ENCODE measurements around the gene LCOR.

The LCOR gene

GRCh38 chr10:96828609-96829008, 3.5 kb upstream of the LCOR start:
- H3K27me3 ChIP-seq (ENCODE audit: low read depth, low read length) = no peaks in the 10 kb centered on the region
- H3K27ac ChIP-seq (ENCODE audit: low read length) = no peak overlapping the region
- H3K4me3 ChIP-seq (ENCODE audit: low read depth in 1 of 2, low read length in 2 of 2) = no peak overlapping the region
- no peaks in the 10 kb centered on the region for H3K9me3 ChIP-seq (ENCODE audit: control insufficient read depth in 1 of 2, low read length in 2 of 2)
- no peaks in the 10 kb centered on the region for H3K4me1 ChIP-seq (ENCODE audit: control insufficient read depth in 1 of 2, insufficient read depth in 2 of 2, low read length in 2 of 2)
- H3K36me3 ChIP-seq (ENCODE audit: control insufficient read depth in 1 of 2, insufficient read depth in 2 of 2, low read length in 2 of 2) = no peaks in the 10 kb centered on the region

- H3K9me3 ChIP-seq (ENCODE audit: control insufficient read depth in 1 of 2, low read length in 2 of 2) = no peaks in the 10 kb centered on the region
- H3K4me3 ChIP-seq (ENCODE audit: low read depth in 1 of 2, low read length in 2 of 2) = no peak overlapping the region
- H3K36me3 ChIP-seq (ENCODE audit: control insufficient read depth in 1 of 2, insufficient read depth in 2 of 2, low read length in 2 of 2) = no peaks in the 10 kb centered on the region
- H3K4me1 ChIP-seq (ENCODE audit: control insufficient read depth in 1 of 2, insufficient read depth in 2 of 2, low read length in 2 of 2) = no peaks in the 10 kb centered on the region
- H3K27me3 ChIP-seq (ENCODE audit: low read depth, low read length) = no peaks in the 10 kb centered on the region
- no peak overlapping the region for H3K27ac ChIP-seq (ENCODE audit: low read length)
Measured at GRCh38 chr10:96829029-96829773, 2.9 kb upstream of the LCOR start.

- Histone ChIP-seq H3K4me3 (ENCODE audit: low read depth in 1 of 2, low read length in 2 of 2) (peak overlapping the region in 1 of 2 donors; percentile 77), H3K27me3 (ENCODE audit: low read depth, low read length) (no peaks in the 10 kb centered on the region), H3K4me1 (ENCODE audit: control insufficient read depth in 1 of 2, insufficient read depth in 2 of 2, low read length in 2 of 2) (peaks cover 2 to 8% of the 10 kb centered on the region in 2 donors), H3K9me3 (ENCODE audit: control insufficient read depth in 1 of 2, low read length in 2 of 2) (no peaks in the 10 kb centered on the region), H3K27ac (ENCODE audit: low read length) (peak overlapping the region; percentile 91), H3K36me3 (ENCODE audit: control insufficient read depth in 1 of 2, insufficient read depth in 2 of 2, low read length in 2 of 2) (no peaks in the 10 kb centered on the region)
Measured at GRCh38 chr10:96830511-96831199, 1.4 kb upstream of the LCOR start.

GRCh38 chr10:96831200-96831866, 765 bp upstream of the LCOR start:
- Histone ChIP-seq H3K4me1 (ENCODE audit: control insufficient read depth in 1 of 2, insufficient read depth in 2 of 2, low read length in 2 of 2) (peaks cover 9 to 15% of the 10 kb centered on the region in 2 donors), H3K9me3 (ENCODE audit: control insufficient read depth in 1 of 2, low read length in 2 of 2) (no peaks in the 10 kb centered on the region), H3K36me3 (ENCODE audit: control insufficient read depth in 1 of 2, insufficient read depth in 2 of 2, low read length in 2 of 2) (no peaks in the 10 kb centered on the region), H3K27ac (ENCODE audit: low read length) (peak overlapping the region; percentile 91), H3K27me3 (ENCODE audit: low read depth, low read length) (no peaks in the 10 kb centered on the region), H3K4me3 (ENCODE audit: low read depth in 1 of 2, low read length in 2 of 2) (peak overlapping the region; percentile 62 to 77)

- Histone ChIP-seq H3K27me3 (ENCODE audit: low read depth, low read length) (no peaks in the 10 kb centered on the region), H3K27ac (ENCODE audit: low read length) (no peak overlapping the region), H3K36me3 (ENCODE audit: control insufficient read depth in 1 of 2, insufficient read depth in 2 of 2, low read length in 2 of 2) (no peaks in the 10 kb centered on the region), H3K4me1 (ENCODE audit: control insufficient read depth in 1 of 2, insufficient read depth in 2 of 2, low read length in 2 of 2) (peaks cover 11 to 24% of the 10 kb centered on the region in 2 donors), H3K4me3 (ENCODE audit: low read depth in 1 of 2, low read length in 2 of 2) (peak overlapping the region; percentile 81 to 90), H3K9me3 (ENCODE audit: control insufficient read depth in 1 of 2, low read length in 2 of 2) (no peaks in the 10 kb centered on the region)
Measured at GRCh38 chr10:96832721-96833219, 672 bp downstream of the LCOR start.

- H3K27me3 ChIP-seq (ENCODE audit: low read depth, low read length) = no peaks in the 10 kb centered on the region
- peaks cover 11 to 28% of the 10 kb centered on the region in 2 donors for H3K4me1 ChIP-seq (ENCODE audit: control insufficient read depth in 1 of 2, insufficient read depth in 2 of 2, low read length in 2 of 2)
- H3K9me3 ChIP-seq (ENCODE audit: control insufficient read depth in 1 of 2, low read length in 2 of 2) = no peaks in the 10 kb centered on the region
- peak overlapping the region; percentile 88 for H3K27ac ChIP-seq (ENCODE audit: low read length)
- peak overlapping the region; percentile 81 to 90 for H3K4me3 ChIP-seq (ENCODE audit: low read depth in 1 of 2, low read length in 2 of 2)
- no peaks in the 10 kb centered on the region for H3K36me3 ChIP-seq (ENCODE audit: control insufficient read depth in 1 of 2, insufficient read depth in 2 of 2, low read length in 2 of 2)
Measured at GRCh38 chr10:96833220-96834001, 1.3 kb downstream of the LCOR start.

GRCh38 chr10:96834120-96834519, 2.0 kb downstream of the LCOR start:
- peaks cover 11 to 30% of the 10 kb centered on the region in 2 donors for H3K4me1 ChIP-seq (ENCODE audit: control insufficient read depth in 1 of 2, insufficient read depth in 2 of 2, low read length in 2 of 2)
- no peaks in the 10 kb centered on the region for H3K9me3 ChIP-seq (ENCODE audit: control insufficient read depth in 1 of 2, low read length in 2 of 2)
- H3K27me3 ChIP-seq (ENCODE audit: low read depth, low read length) = no peaks in the 10 kb centered on the region
- peak overlapping the region; percentile 81 to 90 for H3K4me3 ChIP-seq (ENCODE audit: low read depth in 1 of 2, low read length in 2 of 2)
- H3K36me3 ChIP-seq (ENCODE audit: control insufficient read depth in 1 of 2, insufficient read depth in 2 of 2, low read length in 2 of 2) = no peaks in the 10 kb centered on the region
- H3K27ac ChIP-seq (ENCODE audit: low read length) = peak overlapping the region; percentile 88

GRCh38 chr10:96835899-96836298, 3.8 kb downstream of the LCOR start:
- Histone ChIP-seq H3K4me3 (ENCODE audit: low read depth in 1 of 2, low read length in 2 of 2) (no peak overlapping the region), H3K9me3 (ENCODE audit: control insufficient read depth in 1 of 2, low read length in 2 of 2) (no peaks in the 10 kb centered on the region), H3K36me3 (ENCODE audit: control insufficient read depth in 1 of 2, insufficient read depth in 2 of 2, low read length in 2 of 2) (no peaks in the 10 kb centered on the region), H3K4me1 (ENCODE audit: control insufficient read depth in 1 of 2, insufficient read depth in 2 of 2, low read length in 2 of 2) (peaks cover 11 to 39% of the 10 kb centered on the region in 2 donors), H3K27ac (ENCODE audit: low read length) (no peak overlapping the region), H3K27me3 (ENCODE audit: low read depth, low read length) (no peaks in the 10 kb centered on the region)

GRCh38 chr10:96838529-96838928, 6.4 kb downstream of the LCOR start:
- H3K9me3 ChIP-seq (ENCODE audit: control insufficient read depth in 1 of 2, low read length in 2 of 2) = no peaks in the 10 kb centered on the region
- no peak overlapping the region for H3K27ac ChIP-seq (ENCODE audit: low read length)
- H3K27me3 ChIP-seq (ENCODE audit: low read depth, low read length) = no peaks in the 10 kb centered on the region
- peaks cover 11 to 42% of the 10 kb centered on the region in 2 donors for H3K4me1 ChIP-seq (ENCODE audit: control insufficient read depth in 1 of 2, insufficient read depth in 2 of 2, low read length in 2 of 2)
- H3K4me3 ChIP-seq (ENCODE audit: low read depth in 1 of 2, low read length in 2 of 2) = no peak overlapping the region
- H3K36me3 ChIP-seq (ENCODE audit: control insufficient read depth in 1 of 2, insufficient read depth in 2 of 2, low read length in 2 of 2) = no peaks in the 10 kb centered on the region

- Histone ChIP-seq H3K4me3 (ENCODE audit: low read depth in 1 of 2, low read length in 2 of 2) (no peak overlapping the region), H3K9me3 (ENCODE audit: control insufficient read depth in 1 of 2, low read length in 2 of 2) (no peaks in the 10 kb centered on the region), H3K4me1 (ENCODE audit: control insufficient read depth in 1 of 2, insufficient read depth in 2 of 2, low read length in 2 of 2) (peaks cover 5 to 36% of the 10 kb centered on the region in 2 donors), H3K36me3 (ENCODE audit: control insufficient read depth in 1 of 2, insufficient read depth in 2 of 2, low read length in 2 of 2) (no peaks in the 10 kb centered on the region), H3K27ac (ENCODE audit: low read length) (no peak overlapping the region), H3K27me3 (ENCODE audit: low read depth, low read length) (no peaks in the 10 kb centered on the region)
Measured at GRCh38 chr10:96840841-96841518, 8.9 kb downstream of the LCOR start.

Measured in muscle layer of duodenum (tissue), 2 donors.